GM18867 (cell line): ENCODE results near the gene APP.

Experiments
- ATAC-seq: cut with Tn5 transposase; IDR thresholded peaks from one replicate; pipeline ENCODE4 v1.9.1; 2021; ENCODE audit warnings: mild to moderate bottlenecking, moderate library complexity; ENCODE audit not compliant: unreplicated experiment

APP gene

DNA sequence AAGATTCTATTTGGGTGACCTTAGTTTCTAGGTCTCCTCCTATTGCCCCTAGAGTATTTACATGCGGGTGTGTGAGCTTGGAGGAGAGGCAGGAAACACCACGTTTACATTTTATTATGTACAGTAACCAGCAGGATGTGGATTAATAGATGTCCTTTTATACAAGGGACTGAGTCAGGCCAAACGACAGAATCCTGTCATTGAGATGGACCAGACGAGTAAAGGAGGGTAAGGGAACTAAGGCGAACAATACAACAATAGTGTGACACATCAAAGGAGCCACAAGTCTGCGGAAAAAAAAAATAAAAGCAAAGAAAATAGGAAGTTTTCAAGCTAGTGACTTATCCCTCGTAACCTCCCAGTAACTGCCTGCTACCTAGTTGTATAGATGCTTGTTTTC is 284.7 kb downstream of the APP start:
- ATAC-seq: no peak

DNA sequence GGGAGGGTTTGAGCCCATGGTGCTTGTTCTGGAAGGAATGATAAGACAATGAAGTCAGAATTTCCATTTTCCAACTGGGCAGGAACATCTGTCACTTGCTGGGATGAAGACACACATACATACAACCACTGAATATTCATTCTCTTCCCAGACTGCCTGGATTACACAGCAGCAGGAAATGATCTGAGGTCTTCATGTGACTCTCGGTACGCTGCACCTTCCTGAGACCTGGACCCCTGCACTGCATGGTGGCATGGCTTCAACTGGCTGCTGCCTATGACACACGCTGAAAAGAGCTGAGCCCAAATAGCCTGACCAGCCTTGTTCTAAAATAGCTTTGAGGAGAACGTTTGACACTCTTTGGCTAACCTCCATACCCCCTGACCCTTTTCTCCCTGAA is 285.2 kb downstream of the APP start:
- no peak for ATAC-seq

DNA sequence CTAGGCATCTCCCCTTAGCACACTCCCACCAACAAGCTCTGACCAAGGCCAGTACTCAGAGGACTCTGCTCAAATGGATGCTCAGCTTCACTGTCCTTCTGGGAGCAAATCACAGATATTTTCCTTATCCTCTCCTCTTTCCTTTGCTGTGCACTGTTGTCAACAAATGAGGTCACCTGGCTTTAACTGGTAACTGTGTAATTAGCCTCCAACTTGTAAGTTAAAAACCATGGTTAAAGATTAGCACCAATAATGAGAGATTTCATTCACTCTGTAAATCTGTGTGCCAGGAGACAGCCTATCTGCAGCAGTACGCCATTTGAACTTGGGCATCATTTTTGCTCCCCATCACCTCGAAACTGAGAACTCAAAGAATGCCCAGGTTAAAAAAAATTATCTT is 286.3 kb downstream of the APP start:
- ATAC-seq: no peak

DNA sequence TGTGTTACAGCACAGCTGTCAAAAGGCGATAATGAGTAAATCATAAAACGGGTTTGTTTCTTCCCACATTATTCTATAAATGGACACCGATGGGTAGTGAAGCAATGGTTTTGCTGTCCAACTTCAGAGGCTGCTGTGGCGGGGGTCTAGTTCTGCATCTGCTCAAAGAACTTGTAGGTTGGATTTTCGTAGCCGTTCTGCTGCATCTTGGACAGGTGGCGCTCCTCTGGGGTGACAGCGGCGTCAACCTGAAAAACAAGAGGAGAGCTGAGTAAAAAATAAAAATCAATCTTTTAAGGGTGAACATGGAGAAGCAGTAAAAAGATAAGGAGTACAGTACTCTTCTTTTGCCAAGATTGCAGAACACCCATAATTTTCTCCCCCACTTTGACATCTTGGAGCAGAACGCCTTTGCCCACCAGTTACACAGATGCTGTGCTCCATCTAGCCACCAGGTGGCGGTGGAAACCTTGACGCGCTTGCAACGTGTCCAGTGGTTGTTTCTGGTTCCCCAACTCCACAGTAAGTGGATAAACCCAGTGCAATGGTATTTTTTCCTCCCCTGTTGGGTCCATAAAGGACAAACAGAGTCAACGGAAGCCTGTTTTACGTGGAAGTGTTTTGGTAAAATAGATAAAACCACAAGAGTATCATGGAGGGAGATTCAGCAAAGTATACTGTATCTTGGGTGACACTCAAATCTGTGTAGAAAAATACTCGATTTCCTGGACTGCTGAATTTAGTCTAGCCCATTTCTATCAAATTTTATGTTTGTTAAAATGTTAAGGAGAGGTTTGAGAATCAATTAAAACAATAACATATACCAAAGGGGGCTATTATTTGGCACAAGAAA is 288.8 kb downstream of the APP start:
- peak; percentile 92 for ATAC-seq

DNA sequence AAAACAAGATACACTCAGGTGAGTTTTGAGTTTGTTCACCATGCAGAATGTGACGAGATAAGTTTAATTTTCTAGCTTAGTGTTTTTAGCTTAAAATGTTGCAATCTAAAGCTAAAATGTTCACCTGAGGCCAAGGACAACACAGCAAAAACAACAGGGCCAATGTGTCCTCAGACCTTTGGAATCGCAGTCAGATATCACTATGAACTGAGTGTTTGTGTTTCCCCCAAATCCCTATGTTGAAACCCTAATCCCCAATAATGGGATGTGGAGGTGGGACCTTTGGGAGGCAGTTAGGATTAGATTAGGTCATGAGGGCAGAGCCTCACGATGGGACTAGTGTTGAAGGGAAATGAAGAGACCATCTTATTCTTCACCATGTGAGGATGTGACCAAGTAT is 291.4 kb downstream of the APP start:
- ATAC-seq: no peak

DNA sequence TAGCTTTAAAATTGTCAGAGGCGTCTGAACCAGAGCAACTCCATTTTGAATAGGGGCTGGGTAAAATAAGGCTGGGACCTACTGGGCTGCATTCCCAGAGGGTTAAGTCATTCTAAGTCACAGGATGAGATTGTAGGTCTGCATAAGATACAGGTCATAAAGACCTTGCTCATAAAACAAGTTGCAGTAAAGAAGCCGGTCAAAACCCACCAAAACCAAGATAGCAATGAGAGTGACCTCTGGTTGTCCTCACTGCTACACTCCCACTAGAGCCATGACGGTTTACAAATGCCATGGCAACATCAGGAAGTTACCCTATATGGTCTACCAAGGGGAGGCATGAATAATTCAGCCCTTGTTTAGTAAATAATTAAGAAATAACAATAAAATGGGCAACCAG is 292.2 kb downstream of the APP start:
- ATAC-seq: no peak

DNA sequence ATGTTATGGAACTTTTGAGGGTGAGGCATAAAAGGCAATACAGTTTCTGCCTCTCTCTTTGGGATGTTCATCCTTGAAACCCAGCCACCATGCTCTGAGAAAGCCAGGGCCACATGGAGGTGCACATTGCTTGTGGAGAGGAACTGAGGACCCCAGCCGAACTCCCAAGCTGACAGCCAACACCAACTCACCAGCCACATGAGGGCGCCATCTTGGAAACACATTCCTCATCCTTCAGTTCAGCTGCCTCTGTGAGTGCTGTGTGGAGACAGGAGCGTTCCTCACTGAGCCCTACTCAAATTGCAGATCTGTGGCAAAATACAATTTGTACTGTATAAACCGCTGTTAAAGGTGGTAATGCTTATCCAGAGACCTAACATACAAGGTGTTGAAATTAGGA is 298.3 kb downstream of the APP start:
- ATAC-seq: no peak

DNA sequence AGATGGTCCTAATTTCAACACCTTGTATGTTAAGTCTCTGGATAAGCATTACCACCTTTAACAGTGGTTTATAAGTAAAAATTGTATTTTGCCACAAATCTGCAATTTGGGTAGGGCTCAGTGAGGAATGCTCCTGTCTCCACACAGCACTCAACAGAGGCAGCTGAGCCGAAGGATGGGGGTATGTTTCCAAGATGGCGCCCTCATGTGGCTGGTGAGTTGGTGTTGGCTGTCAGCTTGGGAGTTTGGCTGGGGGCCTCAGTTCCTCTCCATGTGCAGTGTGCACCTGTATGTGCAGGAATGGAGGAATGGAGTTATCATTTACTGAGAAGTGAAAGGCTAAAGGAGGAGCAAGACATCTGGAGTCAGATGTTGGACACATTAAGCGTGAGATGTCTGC is 299.0 kb downstream of the APP start:
- ATAC-seq: no peak

DNA sequence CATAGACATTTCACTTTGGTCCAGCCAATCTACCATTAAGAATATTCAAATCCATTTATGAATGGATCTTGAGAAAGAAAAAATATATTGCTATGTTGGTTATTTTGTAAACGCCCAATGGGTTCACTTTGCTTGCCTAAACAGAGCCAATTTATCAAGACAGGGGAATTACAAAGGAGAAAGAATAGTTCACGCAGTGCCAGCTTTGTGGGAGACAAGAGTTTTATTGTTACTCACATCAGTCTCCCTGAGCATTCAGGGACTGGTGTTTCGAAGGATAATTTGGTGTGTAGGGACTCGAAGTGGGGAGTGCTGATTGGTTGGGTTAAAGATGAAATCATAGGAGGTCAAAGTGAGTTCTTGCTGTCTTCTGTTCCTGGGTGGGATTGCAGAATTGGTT is 300.5 kb downstream of the APP start:
- ATAC-seq: no peak

DNA sequence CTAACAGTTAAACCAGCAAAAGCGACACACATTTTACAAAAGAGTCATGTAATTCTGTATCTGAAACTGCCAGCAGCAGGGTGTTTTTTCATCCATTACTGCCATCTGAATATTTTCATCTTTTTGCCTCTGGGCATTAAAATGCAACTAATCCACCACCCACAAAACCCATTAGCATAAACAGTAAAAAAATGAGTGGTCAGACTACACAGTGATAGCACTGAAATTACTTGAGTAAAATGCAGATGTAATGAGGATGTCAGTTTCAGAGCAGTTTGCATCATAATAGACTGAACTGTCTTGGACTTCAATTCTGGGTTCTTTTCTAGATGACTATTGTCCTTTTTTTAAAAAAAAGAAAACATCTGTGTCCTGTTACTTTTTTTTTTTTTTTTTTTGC is 303.5 kb downstream of the APP start:
- ATAC-seq: no peak

DNA sequence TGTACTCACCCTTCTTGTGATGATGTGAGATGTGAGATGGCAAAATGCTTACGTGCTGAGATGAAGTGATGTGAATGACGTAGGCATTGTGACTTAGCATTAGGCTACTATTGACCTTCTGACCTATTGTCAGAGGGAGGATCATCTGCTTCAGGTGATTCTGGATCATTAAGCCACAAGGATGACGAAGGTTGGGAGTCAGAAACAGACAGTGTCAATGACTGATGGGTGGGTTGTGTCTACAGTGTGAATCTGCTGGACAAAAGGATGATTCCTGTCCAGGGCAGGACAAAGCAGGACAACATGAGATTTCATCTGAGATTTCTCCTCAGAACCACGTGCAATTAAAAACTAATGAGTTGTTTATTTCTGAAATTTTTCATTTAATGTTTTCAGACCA is 306.8 kb downstream of the APP start:
- no peak for ATAC-seq

DNA sequence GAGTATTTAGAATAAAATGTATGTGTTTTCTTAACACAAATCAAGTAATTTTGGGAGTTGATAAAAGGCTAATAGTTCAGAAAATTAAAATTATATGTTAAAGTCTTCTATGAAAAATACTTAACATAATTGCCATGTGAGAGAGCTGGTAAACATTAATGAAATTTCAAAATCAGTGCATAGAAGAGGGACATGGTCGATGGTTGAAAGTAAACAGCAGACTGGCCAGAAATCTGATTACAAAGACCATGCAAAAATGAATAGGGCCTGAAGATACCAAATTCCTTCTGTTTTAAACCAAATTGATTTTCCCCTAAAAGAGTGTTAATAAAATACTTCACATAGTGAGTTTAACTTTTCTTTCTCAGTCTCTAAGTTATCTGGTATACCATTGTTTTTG is 307.5 kb downstream of the APP start:
- ATAC-seq: no peak

DNA sequence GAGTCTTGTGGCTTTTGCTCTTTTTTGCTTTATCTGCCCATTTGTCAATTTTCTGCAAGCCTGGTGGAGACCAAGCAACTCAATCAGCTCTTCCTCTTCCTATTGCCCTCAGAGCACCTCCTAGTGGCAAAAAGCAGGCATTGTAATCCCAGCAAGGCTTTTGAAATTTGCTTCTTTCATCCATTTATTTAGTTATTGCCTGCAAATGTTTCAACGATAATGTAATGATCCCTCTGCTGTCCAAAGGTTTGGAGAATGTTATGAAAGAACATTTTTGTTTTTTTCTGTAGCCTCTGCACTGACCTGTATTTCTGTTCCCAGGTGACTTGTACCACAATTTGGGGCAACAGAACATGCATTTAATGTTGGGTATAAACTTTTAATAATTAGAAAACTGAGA is 308.0 kb downstream of the APP start:
- ATAC-seq: peak; percentile 80

DNA sequence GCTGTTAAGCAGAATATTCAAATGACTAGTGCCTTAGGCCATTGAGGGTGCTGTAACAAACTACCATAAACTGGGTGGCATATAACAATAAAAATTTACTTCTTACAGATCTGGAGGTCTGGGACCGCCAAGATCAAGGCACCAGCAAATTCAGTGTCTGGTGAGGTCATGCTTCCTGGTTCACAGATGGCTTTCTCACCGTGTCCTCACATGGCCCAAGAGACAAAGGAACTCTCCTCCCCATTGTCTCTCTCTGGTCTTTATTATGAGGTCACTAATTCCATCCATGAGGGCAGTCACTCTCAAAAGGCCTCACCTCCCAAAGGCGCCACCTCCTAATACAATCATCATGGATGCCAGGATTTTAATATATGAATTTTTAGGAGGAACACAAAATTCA is 308.5 kb downstream of the APP start:
- ATAC-seq: no peak

DNA sequence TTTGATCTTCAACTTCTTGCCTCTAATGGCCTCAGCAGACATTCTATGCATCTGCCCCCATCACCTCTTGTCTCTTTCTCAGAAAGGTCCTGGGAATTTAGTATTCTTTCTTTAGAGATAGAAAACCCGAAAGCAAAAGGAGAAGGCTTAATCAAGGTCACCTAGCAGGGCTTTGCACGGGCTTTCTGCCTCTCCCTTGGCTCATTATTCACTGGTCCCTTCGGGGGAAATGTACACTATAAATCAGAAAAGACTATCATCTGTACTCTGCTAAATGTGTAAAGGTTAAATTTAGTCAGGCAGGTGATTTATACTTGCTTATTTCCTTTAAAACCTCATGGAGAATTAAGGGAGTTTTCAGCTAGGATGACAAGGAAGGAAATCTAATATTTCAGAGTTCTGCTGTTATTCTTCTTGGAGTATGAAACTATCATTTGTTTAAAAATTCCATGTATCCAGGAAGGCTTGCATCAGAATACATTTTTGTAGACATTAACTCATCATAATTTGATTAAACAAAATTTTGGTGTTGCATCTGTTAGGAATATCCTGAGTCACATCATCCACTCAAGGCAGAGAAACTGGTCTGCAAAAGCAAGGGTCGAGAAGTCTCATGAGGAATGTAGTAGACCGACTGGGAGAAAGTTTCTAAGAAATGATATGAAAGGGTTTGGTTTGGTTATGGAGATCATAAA is 311.2 kb downstream of the APP start:
- ATAC-seq: no peak

DNA sequence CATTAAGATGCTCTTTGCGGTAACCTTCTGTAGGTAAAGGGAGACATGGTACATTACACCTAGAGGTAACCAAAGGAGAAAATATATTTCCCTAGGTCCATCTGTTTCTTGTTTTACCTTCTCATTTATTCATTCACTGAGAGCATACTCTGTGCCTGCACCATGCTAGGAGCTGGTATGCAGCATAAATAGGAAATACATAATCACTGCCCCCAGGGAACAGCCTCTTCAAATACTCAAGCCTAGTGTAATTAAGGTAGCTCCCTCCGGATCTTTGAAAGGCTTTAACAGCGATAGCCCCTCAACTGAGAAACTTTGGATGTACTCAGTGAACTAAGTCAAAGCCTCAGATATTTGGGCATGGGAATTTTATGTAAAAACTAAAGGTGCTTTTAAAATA is 312.2 kb downstream of the APP start:
- ATAC-seq: no peak

DNA sequence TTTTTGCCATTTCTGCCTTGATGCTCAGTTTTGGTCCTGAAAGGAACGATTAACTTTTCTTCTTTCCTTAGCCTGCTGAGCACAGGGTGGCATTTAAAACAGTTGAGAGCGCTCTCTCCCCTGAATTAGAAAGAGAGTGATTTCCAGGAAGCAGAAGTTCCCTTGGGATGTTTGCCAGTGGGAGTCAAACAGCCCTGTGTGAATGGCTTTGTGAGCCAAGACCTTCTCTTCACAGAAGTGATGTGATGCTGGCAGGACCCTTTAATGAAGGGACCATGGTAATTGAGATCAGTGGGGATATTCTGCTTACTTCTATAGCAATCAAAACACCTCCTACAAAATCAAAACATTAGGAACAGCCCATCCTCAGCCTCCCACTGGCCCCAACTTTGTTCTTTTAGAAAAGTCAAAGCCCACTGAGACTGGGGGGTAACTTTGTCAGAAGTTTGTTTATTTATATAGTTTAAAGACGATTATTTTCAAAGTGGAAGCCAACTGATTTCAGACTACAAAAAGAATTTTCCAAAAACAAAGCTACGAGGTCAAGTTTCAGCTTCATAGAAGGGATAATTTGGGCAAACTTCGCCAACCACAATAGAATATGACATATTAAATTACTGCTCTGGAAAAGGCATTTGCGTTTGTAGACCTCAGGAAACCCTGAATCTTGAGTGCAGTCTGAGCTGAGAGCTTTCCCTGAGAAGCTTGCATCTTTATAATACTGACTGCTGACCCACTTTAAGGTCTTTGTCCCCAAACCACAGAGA is 313.1 kb downstream of the APP start:
- ATAC-seq: no peak

DNA sequence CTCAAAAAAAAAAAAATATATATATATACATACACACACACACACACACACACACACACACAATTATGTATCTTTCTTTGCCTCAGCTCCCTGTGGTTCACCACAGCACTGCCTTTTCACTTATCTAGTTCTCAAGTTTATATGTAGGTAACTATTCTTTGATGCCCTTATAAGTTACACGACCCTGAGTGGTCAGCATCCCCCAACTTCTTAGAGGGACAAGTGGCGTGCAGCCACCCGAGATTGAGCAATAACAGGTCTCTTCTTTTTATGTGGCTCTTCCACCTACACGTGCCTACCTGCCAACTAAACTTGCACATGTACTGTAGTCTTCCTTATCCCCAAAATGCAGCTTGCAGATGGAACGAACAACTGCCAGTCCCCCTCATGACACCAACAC is 315.0 kb downstream of the APP start:
- no peak for ATAC-seq

DNA sequence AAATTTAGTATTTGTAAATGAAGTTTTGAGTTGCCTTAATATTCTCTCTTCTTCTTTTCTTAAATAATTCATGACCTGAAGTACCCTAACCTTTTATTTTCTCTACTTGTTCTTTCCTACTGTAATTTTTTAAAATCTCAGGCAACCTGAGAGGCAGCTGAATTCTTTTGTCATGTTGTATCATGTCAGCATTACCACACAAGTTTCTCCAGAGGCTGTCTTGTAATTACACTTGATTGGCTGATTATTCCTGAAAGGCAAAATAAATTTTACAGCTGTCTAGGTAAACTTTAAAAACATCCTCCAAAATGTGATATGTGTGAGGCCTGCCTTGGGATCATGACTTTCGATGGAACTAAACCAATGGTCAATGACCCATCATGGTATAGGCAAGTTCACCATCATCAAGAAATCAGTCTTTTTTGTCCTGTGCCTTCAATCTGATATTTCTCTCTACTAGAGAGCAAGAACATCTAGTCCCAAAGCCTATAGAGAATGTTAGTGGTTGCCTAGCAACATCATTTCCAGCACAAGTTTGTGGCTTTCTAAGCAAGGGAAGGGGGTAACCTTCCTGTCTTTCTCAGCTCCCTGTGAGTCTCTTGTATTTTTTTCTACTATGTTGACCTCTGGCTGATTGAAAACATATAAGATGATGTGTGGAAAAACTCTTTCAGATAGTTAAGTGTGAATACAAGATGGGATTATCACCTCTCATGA is 320.3 kb downstream of the APP start:
- ATAC-seq: no peak

DNA sequence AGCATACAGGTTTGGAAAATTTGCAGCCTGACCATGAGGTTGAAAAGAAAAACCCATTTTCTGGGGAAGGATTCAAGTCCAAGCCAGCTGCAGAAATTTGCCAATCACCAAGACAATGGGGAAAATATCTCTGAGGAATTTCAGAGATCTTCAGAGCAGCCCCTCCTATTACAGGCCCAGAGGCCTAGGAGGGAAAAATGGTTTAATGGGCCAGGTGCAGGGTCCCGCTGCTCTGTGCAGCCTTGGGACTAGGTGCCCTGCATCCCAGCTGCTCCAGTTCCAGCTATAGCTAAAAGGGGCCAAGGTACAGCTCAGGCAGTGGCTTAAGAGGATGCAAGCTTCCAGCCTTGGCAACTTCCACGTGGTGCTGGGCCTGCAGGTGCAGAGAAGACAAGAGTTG is 322.3 kb downstream of the APP start:
- no peak for ATAC-seq

DNA sequence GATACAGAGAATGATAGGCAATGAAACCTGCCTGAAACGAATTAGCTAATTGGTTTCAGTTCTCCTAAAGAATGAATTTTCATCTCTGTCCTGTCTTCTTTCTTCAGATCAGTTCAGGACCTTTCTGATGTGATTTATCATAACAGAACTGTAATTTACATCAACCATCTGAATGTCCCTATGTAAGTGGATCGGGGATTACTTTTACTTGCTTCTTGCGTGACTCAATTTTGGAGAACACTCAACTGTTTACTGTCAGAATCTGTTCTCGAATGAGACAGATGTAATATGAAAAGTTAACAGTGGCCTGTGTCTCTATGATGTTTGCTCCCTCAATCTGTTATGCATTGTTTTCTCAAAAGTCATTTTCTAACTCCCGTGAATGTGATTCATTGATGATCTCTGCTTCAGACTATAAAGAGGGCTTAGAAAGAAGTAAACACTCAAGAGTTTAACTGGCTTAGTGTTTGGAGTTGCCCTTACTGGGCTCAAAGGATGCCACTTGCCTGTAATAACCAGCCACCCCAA is 324.8 kb downstream of the APP start:
- no peak for ATAC-seq
